Measurements from ENCODE around the gene GLT6D1.

GLT6D1 gene

GRCh38 chr9:135666534-135667462 is 27.5 kb upstream of the GLT6D1 start:
- DNase-seq (ENCODE audit: extremely low spot score, insufficient read length, low read depth) (no peak), FAIRE-seq (no peak)

GRCh38 chr9:135665795-135666189 is 26.5 kb upstream of the GLT6D1 start:
- DNase-seq (ENCODE audit: extremely low spot score, insufficient read length, low read depth) = no peak
- FAIRE-seq = no peak

- no peak for FAIRE-seq
These were observed 25.8 kb upstream of the GLT6D1 start for GRCh38 chr9:135664801-135665794.

GRCh38 chr9:135664266-135664665 is 24.9 kb upstream of the GLT6D1 start:
- DNase-seq (ENCODE audit: extremely low spot score, insufficient read length, low read depth) = no peak
- no peak for FAIRE-seq

More at GRCh38 chr9:135664801-135665794, 25.8 kb upstream of the GLT6D1 start:
- no peak for DNase-seq (ENCODE audit: extremely low spot score, insufficient read length, low read depth)

GRCh38 chr9:135663857-135664256 is 24.5 kb upstream of the GLT6D1 start:
- FAIRE-seq = no peak

GRCh38 chr9:135663451-135663770 is 24.1 kb upstream of the GLT6D1 start:
- no peak for FAIRE-seq
- no peak for DNase-seq (ENCODE audit: extremely low spot score, insufficient read length, low read depth)

More at GRCh38 chr9:135663857-135664256, 24.5 kb upstream of the GLT6D1 start:
- DNase-seq (ENCODE audit: extremely low spot score, insufficient read length, low read depth) = no peak

- FAIRE-seq (no peak), DNase-seq (ENCODE audit: extremely low spot score, insufficient read length, low read depth) (no peak)
These were observed 23.6 kb upstream of the GLT6D1 start, which contains the start of gene LCN9 for GRCh38 chr9:135662758-135663450. Gene LCN9, plus strand, starts transcription at chr9:135663309. Its CDS starts 13 bp downstream, at chr9:135663322.

- FAIRE-seq (no peak), DNase-seq (ENCODE audit: extremely low spot score, insufficient read length, low read depth) (no peak)
These were observed 22.6 kb upstream of the GLT6D1 start for GRCh38 chr9:135661816-135662560.

- no peak for FAIRE-seq
- no peak for DNase-seq (ENCODE audit: extremely low spot score, insufficient read length, low read depth)
These were observed 21.1 kb upstream of the GLT6D1 start for GRCh38 chr9:135660407-135660806.

GRCh38 chr9:135659252-135659651 is 19.9 kb upstream of the GLT6D1 start:
- no peak for FAIRE-seq

GRCh38 chr9:135657416-135657815 is 18.1 kb upstream of the GLT6D1 start:
- DNase-seq (ENCODE audit: extremely low spot score, insufficient read length, low read depth) (no peak), FAIRE-seq (no peak)

More at GRCh38 chr9:135659252-135659651, 19.9 kb upstream of the GLT6D1 start:
- DNase-seq (ENCODE audit: extremely low spot score, insufficient read length, low read depth) = no peak

GRCh38 chr9:135655317-135655716 is 16.0 kb upstream of the GLT6D1 start:
- FAIRE-seq = no peak

GRCh38 chr9:135650408-135650807 is 11.1 kb upstream of the GLT6D1 start:
- DNase-seq (ENCODE audit: extremely low spot score, insufficient read length, low read depth) = no peak
- FAIRE-seq = no peak

More at GRCh38 chr9:135655317-135655716, 16.0 kb upstream of the GLT6D1 start:
- no peak for DNase-seq (ENCODE audit: extremely low spot score, insufficient read length, low read depth)

- no peak for FAIRE-seq
- DNase-seq (ENCODE audit: extremely low spot score, insufficient read length, low read depth) = no peak
These were observed 10.2 kb upstream of the GLT6D1 start for GRCh38 chr9:135649508-135649907.

- no peak for FAIRE-seq
These were observed 9.4 kb upstream of the GLT6D1 start for GRCh38 chr9:135648494-135649410.

GRCh38 chr9:135647884-135648283 is 8.5 kb upstream of the GLT6D1 start:
- DNase-seq (ENCODE audit: extremely low spot score, insufficient read length, low read depth) (no peak), FAIRE-seq (no peak)

More at GRCh38 chr9:135648494-135649410, 9.4 kb upstream of the GLT6D1 start:
- DNase-seq (ENCODE audit: extremely low spot score, insufficient read length, low read depth) = no peak

- DNase-seq (ENCODE audit: extremely low spot score, insufficient read length, low read depth) (no peak), FAIRE-seq (no peak)
These were observed 5.4 kb upstream of the GLT6D1 start for GRCh38 chr9:135644631-135645218.

GRCh38 chr9:135641745-135642144 is 2.4 kb upstream of the GLT6D1 start:
- DNase-seq (ENCODE audit: extremely low spot score, insufficient read length, low read depth) (no peak), FAIRE-seq (no peak)

Data from GM18507 (cell line).